Stimulated activated CD4-positive, alpha-beta T cell treated with anti-CD3 and anti-CD28 coated beads, Interleukin-4, amount 100 ng/mL, for 48 hours (primary cell): ENCODE data around the gene FOXK1.

Source experiments
- DNase-seq, 2 donors: peaks; one replicate each; pipeline ENCODE4 v3.0.0-alpha.2; 2020; ENCODE audit warnings: low read depth in 2 of 2

The FOXK1 gene

DNA sequence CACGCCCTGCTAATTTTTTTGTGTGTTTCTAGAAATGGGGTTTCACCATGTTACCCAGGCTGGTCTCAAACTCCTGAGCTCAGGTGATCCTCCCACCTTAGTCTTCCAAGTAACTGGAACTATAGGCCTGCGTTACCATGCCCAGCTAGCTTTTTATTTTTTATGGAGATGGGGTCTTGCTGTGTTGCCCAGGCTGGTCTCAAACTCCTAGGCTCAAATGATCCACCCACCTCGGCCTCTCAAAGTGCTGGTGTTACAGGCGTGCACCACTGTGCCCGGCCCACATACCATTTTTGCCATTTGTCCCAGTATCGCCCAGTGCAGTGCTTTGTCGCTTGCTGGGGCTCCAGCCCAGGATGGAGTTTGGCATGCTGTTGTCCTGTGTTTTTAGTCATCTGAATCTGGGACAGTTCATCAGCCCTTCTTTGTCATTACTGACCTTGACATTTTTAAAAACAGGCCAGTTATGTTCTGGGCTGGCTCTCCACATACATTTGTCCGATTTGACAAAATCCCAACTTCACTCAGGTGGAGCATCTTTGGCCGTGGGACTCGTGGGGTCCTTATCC, 16.7 kb downstream of the FOXK1 start:
- no peak for DNase-seq

DNA sequence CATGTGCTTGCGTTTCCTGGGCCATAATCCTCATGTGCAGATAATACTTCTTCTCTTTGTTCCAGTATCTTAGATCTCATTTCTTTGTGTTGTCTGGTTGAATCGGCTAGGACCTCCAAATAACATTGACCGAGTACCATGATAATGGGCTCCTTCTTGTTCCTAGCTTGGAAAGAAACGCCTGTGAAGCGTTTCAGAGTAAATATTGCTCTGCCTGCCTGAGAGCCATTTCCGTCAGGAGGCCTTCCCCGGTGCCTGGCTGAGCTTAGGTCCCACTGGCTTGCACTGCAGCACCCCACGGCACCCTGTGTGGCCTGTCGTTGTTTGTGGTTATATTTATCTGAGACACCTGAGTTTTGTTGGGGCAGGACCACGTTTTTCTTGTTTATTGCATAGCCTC, 17.7 kb downstream of the FOXK1 start:
- DNase-seq = no peak

DNA sequence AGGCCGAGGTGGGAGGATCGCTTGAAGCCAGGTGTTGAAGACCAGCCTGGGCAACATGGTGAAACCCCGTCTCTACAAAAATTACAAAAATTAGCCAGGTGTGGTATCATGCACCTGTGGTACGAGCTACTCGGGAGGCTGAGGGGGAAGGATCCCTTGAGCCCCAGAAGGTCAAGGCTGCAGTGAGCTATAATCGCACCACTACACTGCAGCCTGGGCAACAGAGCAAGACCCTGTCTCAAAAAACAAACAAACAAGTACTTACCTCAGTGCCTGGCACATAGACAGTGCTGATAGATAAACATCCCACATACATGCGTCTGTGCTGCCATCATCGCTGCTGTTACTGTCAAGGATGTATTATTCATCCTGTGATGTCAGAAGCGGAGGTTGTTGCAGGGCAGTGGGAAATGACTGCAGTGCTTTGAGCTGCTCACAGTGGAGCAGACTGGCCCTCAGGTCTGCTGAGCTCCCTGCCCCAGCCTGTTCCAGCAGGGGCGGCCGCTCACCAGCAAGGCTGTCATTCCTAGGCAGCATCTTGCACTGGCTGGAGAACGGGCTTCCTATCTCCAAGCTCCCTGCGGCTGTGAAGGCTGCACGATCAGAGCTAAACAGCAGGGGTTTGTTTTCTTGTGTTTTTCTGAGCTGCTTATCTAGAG, 18.6 kb downstream of the FOXK1 start:
- DNase-seq = no peak

DNA sequence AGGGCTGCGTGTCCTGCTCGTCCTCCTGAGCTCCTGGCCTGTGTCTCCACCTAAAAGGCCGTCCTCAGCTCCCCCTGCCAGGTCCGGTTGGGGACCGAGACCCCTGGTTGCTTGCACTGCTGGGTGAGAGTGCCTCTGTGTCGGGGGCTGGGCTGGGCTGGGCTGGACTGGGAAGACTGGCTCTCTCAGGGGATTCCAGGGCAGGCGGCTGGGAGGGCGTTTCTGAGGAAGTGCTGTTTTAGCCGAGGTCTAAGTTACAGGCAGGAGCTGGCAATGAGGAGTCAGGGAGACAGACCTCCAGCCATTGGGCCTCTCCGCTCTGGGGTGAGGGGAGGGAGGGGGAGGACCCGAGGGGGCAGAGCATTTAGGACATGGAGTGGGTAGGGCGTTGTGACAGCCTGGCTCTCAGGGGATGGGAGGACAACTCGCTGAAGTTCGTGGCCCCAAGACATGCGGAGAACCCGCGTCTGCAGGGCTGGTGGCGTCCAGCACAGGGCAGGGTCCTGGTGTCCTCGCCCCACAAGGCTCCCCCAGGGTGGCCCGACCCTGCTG, 20.9 kb downstream of the FOXK1 start:
- DNase-seq = no peak

DNA sequence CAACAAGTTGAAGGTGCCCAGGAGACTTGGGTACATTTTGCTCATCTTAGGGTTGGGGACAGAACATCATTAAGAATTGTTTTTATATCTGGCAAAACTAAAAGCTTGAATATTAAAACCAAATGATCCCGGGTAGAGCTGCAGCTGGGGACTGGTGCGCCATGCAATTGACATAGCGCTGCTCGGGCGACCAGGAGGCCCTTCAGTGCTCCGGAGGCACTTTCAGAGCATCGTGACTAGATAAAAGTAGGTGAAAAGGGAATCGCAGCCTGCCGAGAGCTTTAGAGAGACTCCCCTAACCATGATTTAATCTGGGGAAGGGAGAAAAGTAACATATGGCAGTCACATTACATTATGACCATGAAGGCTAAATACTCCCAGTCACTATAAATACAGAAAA, 21.4 kb downstream of the FOXK1 start:
- DNase-seq = no peak

DNA sequence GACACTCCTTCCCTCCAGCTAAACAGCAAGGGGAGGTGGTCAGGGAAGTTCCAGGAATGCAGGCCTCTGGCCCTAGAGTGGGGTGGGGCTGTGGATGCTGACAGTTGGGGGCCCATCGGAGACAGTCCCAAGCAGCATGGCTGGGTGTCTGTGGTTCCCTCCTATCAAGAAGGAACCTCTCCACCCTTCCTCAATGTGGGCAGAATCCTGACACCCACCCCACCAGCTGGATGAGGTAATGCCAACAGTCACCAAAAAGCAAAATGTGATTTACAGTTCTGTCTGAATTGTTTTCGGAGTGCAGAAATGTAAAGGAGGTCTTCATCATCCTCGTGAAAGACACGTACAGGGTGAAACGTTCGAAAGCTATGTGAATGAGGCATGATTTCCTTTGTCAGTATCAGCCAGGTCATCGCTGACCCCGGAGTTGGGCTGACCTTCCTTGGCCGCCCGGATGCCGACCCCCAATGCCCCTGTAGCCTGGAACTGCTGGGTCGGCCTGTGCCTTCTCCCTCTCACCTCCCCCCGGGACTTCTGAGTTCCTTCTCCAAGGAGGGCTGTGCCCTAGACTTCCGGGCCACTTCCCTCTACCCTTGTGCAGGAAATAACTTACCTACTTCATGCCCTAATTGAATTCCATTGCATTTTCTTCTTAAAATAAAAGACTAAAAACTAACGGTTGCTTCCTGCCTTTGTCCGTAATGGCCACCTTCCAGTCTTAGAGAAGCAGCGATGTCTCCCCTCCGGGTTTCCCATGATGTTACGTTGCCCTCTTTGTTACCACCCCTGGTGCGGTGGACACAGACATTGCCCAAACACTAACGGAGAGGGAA, 24.5 kb downstream of the FOXK1 start:
- DNase-seq = no peak

DNA sequence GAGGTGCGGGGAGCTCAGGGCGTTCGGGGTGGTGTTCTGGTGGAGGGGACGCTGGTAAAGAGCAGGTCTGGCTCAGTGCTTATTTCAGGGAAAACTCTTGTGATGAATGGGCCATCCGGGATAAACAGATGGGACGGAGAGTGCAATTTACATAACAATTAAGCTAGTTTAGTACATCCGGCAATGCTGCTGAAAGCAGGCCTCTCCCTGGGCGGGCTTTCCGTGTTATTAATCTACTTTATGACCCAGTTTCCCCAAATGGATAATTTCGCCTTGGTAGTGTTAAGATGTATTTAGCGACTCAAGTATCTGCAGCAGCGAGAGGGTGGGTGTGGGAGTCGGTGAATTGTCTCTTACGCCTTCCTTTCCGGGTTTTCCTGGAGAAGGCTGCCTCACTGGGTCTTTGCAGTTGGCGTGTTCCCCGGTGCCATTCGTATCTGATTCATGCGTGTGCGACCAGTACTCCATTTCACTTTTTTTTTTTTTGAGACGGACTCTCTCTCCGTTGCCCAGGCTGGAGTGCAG, 25.2 kb downstream of the FOXK1 start:
- no peak for DNase-seq

DNA sequence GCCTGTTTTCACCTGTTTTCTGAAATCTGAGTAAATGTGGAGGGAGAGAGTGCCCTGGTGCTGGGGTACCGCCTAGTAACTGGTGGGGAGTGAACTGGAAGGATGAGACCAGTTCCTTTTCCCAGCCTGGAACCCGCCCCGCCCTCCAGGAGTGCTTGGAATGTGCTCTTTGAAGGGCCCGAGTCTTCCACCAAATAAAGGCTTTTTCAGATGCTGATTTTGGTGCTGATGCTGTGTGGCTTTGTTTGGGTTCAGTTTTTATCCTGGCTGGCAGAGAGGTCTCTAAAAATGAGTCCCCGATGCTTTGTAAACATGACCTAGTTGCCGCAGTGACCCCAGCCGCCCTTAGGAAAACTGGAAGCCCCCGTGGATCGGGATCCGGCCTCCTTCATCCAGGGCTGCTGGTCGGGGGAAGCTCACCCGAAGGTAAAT, 25.9 kb downstream of the FOXK1 start:
- no peak for DNase-seq

DNA sequence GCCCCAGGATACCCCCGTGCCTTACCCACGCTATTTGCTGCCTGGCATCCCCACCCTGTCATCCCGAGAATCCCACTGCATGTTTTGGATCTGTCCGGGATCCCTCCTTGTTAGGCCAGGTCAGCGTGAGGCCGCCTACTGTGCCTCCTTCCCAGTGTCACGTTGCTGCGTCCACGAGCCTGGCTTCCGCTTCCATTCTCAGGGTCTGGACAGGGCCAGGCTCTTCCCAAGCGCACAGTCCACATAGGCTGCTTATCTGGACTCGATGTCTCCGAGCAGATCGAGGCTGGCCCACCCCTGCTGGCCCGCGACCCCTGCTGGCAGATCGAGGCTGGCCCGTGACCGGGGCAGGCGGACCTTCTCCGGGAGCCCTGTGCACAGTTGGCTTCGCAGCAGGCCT, 27.1 kb downstream of the FOXK1 start:
- no peak for DNase-seq

DNA sequence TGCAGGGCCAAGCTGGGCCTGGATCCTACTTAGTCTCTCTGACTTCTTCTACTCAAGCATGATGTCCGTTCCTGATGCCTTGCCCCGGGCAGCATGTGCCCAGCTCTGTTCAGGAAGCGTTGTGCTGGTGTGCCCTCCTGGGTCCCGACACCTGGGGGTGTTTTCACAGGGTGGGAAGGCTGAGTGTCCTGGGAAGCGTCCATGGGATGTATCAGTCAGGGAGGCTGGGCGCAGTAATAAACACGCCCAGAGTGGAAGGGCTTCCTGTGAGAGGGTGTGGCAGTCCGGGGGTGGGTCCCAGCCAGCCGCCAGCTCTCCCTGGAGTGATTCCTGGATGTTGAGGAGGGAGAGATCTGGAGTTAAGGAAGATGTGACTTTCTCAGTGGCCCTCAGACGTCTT, 29.0 kb downstream of the FOXK1 start:
- no peak for DNase-seq

DNA sequence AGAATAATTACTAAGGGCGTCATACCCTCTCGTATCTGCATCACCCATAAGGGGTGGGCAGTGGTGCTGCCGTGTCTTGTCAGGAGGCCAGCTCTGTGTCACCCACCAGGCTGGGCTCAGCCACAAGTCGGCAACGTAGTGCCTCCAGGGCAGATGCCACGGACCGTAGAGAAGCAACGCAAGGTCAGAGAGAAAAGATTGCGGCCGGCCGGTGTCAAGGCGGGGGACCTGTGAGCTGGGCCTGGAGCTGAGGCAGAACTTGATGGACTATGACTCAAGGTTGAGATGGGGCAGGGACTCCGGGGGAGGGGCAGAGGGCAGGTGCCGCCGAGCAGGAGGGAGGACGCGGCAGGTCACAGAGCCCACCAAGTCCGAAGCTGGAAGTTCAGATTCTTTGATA, 29.5 kb downstream of the FOXK1 start:
- DNase-seq = no peak

DNA sequence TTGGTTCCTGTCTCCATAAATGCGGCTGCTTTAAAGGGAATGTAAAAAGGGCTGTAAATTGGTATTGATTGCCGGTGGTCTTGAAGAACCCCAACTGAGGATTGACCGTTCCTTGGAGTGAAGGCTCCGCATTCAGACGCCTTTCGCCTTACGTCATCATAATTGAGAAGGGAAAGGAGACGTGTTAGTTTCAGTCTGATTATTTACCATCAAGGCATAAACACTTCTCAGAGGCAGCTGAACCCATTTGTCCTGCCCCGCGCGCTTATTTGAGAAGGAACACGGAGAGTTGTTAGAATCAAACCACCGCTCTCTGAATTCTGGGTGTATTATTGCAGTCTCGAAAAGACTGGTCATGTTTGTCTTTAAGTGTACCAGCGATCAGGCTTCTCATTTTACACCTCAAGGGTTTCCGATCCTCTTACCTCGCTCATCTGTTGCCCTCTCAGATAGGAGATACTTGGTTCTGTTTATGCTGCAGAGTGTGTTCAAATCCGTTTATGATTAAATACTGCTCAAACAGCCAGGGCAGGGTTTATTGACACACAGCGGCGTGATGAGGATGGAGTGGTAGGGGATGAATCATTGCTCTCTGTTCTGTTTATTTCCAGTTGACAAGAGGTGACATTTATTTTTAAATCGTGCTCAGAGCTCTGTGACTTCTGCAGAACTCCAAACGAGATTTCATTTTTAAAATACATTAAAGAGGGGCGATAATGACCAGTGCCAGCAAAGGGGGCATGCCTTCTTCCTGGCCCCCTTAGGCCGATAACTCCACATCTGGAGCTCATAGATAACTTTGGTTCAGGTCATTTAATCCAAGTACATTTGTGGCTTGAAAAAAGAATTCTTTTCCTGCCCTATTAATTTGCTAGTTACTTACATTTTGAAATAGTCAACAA, 30.4 kb downstream of the FOXK1 start:
- DNase-seq = no peak

DNA sequence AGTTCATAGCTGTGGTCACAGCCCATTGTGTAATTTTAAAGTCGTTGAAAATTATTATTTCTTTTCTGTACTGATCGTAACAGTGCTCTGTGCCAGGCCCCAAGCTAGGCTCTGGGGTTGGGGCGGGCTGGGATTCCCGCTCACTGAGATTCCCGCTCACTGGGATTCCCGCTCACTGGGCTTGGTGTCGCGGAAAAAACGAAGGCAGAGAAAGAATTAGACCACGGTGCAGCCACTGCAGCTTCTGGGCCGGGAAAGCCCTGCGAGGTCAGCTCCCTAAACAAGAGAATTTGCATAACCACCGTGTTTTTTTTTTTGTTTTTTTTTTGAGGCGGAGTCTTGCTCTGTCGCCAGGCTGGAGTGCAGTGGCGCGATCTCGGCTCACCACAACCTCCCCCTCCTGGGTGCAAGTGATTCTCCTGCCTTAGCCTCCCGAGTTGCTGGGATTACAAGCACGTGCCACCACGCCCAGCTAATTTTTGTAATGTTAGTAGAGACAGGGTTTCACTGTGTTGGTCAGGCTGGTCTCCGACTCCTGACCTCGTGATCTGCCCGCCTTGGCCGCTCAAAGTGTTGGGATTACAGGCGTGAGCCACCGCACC, 31.2 kb downstream of the FOXK1 start:
- DNase-seq = no peak

DNA sequence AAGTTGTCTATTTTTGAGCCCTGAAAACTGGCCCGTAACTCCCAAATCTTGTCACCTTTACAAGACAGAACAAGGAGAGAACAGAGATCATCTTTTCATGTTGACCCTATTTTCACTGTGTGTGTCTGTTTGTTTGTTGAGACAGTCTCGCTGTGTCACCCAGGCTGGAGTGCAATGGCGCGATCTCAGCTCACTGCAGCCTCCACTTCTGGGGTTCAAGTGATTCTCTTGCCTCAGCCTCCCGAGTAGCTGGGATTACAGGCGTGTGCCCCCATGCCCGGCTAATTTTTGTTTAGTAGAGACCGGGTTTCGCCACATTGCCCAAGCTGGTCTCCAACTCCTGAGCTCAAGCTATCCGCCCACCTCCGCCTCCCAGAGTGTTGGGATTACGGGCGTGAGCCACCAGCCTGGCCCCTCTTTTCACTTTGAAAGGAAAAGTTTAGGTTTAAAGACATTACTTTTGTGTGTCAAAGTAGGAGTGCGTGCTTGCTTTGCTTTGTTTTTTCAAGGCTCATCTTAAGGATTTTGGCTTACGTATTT, 32.1 kb downstream of the FOXK1 start:
- DNase-seq = no peak

DNA sequence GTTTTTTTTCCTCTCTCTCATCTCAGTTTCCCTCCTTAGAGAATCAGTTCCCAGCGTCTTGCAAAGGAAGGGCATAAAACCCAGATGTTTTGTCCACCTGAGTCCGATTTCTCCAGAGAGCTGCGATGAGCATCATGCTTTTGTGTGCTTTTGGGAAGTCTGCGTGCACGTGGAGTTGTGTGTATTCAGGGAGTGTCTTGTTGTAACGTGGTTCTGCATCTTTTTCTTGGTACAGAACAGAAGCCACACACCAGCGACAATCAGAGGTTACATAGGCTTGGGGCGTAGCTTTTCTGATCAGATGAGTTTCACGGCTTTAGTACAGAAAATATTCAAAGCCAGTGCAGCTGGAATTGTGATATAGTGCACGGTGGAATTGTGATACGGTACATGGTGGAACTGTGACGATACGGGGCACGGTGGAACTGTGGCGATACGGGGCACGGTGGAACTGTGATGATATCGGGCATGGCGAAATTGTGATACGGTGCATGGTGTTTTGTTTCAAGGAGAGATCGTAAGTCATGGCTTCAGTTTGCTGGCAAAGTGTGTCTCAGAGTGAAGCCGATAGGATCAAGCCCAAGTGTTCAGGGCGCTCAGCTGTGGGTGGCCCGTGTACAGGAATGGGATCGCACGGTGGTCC, 32.8 kb downstream of the FOXK1 start:
- DNase-seq = no peak

DNA sequence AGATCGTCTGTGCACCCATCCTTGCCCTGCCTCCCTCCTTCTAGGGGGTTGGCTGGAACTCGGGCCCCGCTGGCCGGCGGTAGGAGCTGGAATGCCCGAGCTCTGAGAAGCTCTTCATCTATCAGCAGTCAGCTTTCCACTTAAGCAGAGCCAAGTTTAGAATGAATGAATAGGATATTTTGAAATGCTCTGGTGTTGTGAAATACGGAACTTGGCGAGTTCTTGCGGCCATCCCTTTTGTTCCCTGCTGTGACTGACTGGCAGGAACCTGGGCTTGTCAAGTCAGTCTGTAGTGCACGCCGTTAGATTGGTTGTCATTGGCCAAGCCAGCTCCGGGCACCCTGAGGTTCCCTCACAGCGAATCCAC, 33.3 kb downstream of the FOXK1 start:
- no peak for DNase-seq

DNA sequence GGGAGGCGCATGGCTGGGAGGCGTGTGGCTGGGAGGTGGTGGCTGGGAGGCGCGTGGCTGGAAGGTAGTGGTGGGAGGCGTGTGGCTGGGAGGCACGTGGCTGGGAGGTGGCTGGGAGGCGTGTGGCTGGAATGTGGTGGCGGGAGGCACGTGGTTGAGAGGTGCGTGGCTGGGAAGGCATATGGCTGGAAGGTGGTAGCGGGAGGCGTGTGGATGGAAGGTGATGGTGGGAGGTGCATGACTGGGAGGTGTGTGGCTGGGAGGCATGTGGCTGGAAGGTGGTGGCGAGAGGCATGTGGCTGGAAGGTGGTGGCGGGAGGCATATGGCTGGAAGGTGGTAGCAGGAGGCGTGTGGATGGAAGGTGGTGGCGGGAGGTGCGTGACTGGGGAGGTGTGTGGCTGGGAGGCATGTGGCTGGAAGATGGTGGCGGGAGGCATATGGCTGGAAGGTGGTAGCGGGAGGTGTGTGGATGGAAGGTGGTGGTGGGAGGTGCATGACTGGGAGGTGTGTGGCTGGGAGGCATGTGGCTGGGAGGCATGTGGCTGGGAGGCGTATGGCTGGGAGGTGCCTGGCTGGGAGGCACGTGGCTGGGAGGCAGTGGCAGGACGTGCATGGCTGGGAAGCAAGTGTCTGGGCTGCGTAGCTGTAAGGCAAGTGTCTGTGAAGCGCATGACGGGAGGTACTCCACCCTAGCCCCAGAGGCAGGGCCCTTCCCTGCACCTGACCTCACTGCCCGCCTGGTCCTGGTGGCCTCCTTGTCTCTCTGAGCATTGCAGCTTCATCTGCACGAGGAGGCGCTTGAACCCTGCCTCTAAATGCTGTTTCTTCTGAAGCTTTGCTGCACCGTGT, 35.1 kb downstream of the FOXK1 start:
- no peak for DNase-seq

DNA sequence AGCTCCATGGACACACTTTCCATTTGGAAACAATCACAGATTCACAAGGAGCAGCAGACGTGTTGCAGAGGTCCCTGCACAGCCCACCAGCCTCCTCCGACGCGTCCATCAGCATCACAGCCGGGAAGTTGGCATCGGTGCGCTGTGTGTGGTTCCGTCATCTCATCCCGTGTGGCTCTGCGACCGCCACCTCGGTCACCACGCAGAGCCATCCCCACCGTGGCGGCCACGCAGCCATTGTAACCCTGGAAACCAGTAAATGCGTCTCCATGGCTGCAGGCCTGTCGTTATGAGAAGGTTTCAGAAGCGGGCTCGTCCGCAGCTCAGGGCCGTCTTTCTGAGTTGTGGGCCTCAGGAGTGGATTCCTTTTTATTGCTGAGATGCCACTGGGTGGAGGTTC, 36.0 kb downstream of the FOXK1 start:
- no peak for DNase-seq

DNA sequence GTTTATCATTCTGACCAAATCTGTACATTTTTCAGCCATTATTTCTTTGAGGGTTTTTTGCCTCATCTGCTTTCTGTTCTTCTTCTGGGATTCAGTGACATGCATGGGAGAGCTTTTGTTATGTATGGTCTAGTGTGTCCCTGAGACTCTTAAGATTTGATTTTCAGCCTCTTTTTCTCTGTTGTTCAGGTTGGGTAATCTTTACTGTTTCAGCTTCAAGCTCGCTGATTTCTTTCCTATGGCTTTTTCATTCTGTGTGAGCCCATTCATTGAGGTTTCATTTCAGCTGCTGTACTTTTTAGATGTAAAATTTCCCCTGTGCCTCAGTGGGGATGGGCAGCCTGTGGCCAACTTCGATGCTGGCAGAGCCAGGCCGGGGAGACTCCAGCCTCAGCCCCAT, 38.1 kb downstream of the FOXK1 start:
- DNase-seq = no peak
